Erythroblast (primary cell): ENCODE results near the gene PSMD8.
A peak's percentile ranks its signal among the peaks of the same experiment; 100 is the strongest.
"Not testable (repeated sequence)": the region's sequence is repeated elsewhere in the genome, so short reads cannot be mapped to it uniquely, and the experiment has no call there.

Experiments used
- DNase-seq, 2 experiments: peaks; one replicate each; lab custom pipeline; 2025; lab: John Stamatoyannopoulos, UW
- GATA1 ChIP-seq: IDR thresholded peaks from 2 replicates; pipeline ENCODE4 v1.6.1; 2011; ENCODE audit warnings: low read depth, mild to moderate bottlenecking, control low read depth, low read length, moderate library complexity
- POLR2A ChIP-seq: IDR thresholded peaks from 2 replicates; pipeline ENCODE4 v1.6.1; 2011; ENCODE audit warnings: mild to moderate bottlenecking, low read length

The PSMD8 gene

GRCh38 chr19:38374332-38375097 is at the start of gene PSMD8:
Gene PSMD8 (plus strand): TSS chr19:38374571. CDS start chr19:38374602, 31 bp downstream.
- TF ChIP-seq POLR2A (peak; percentile 96), GATA1 (no peak)
- DNase-seq = peak; percentile 100

GRCh38 chr19:38326591-38326990 is 47.8 kb upstream of the PSMD8 start:
- TF ChIP-seq GATA1 = no peak
- TF ChIP-seq POLR2A = no peak
- DNase-seq = no peak

- no peak for DNase-seq
- TF ChIP-seq GATA1 (no peak), POLR2A (no peak)
These were observed 44.7 kb upstream of the PSMD8 start for GRCh38 chr19:38329651-38330050.

GRCh38 chr19:38331728-38332127 is 42.6 kb upstream of the PSMD8 start:
- TF ChIP-seq GATA1 (no peak), POLR2A (no peak)

GRCh38 chr19:38333245-38333644 is 41.1 kb upstream of the PSMD8 start:
- TF ChIP-seq POLR2A = no peak
- no peak for TF ChIP-seq GATA1
- no peak for DNase-seq

More at GRCh38 chr19:38331728-38332127, 42.6 kb upstream of the PSMD8 start:
- no peak for DNase-seq

GRCh38 chr19:38335949-38336637 is 38.3 kb upstream of the PSMD8 start:
- DNase-seq = peak; percentile 95
- TF ChIP-seq GATA1 = no peak
- peak; percentile 67 for TF ChIP-seq POLR2A

- TF ChIP-seq GATA1 = no peak
- no peak for TF ChIP-seq POLR2A
- peak; percentile 98 to 99 for DNase-seq
These were observed 37.6 kb upstream of the PSMD8 start for GRCh38 chr19:38336638-38337359.

- TF ChIP-seq GATA1 (no peak), POLR2A (no peak)
These were observed 37.1 kb upstream of the PSMD8 start for GRCh38 chr19:38337360-38337653.

GRCh38 chr19:38339011-38339410 is 35.4 kb upstream of the PSMD8 start:
- DNase-seq = not testable (repeated sequence)

More at GRCh38 chr19:38337360-38337653, 37.1 kb upstream of the PSMD8 start:
- no peak for DNase-seq

- TF ChIP-seq GATA1 = no peak
- no peak for DNase-seq
These were observed 33.4 kb upstream of the PSMD8 start for GRCh38 chr19:38340927-38341326.

GRCh38 chr19:38346837-38347236 is 27.5 kb upstream of the PSMD8 start:
- TF ChIP-seq POLR2A = no peak
- TF ChIP-seq GATA1 = no peak
- no peak for DNase-seq

- DNase-seq = no peak
- TF ChIP-seq POLR2A (no peak), GATA1 (no peak)
These were observed 23.5 kb upstream of the PSMD8 start for GRCh38 chr19:38350883-38351282.

- TF ChIP-seq POLR2A = no peak
- no peak for TF ChIP-seq GATA1
- no peak for DNase-seq
These were observed 22.4 kb upstream of the PSMD8 start for GRCh38 chr19:38351865-38352395.

GRCh38 chr19:38352611-38353010 is 21.8 kb upstream of the PSMD8 start:
- TF ChIP-seq GATA1 (no peak), POLR2A (no peak)
- DNase-seq = no peak
